ENCODE measurements around the gene TMEM8B. TPM values are rescaled to one million over a fixed set of nuclear protein-coding genes. Genes with fewer than 3 reads are reported as not detected.
"Not testable (repeated sequence)": the region's sequence is repeated elsewhere in the genome, so short reads cannot be mapped to it uniquely, and the experiment has no call there.

Gene TMEM8B
- total RNA-seq, 2 experiments from 2014 or later: 1.2 to 3.5 TPM

- Mint-ChIP-seq H3K27me3 (no peaks in the 10 kb centered on the region), H3K4me1 (peaks cover 19% of the 10 kb centered on the region), H3K9me3 (ENCODE audit: low read depth) (no peaks in the 10 kb centered on the region), H3K4me3 (no peak overlapping the region), H3K36me3 (no peaks in the 10 kb centered on the region), H3K27ac (peak overlapping the region; percentile 41)
- ATAC-seq (peak; percentile 34), DNase-seq (peak; percentile 62)
- CTCF ChIA-PET: interaction anchor here (0.9 to 2.2 kb wide), 6 partner anchors 8 to 158 kb away, joined by 3 to 5 read pairs (median 4); no protein-coding TSS in a partner anchor
Observed at GRCh38 chr9:35910613-35911359, 81.8 kb downstream of the TMEM8B start.

- Mint-ChIP-seq H3K36me3 (no peaks in the 10 kb centered on the region), H3K27me3 (no peaks in the 10 kb centered on the region), H3K4me3 (no peak overlapping the region), H3K9me3 (ENCODE audit: low read depth) (no peaks in the 10 kb centered on the region), H3K4me1 (peaks cover 19% of the 10 kb centered on the region), H3K27ac (no peak overlapping the region)
- DNase-seq (no peak), ATAC-seq (no peak)
- CTCF ChIA-PET: interaction anchor here (1.3 to 1.5 kb wide), 2 partner anchors 9 to 29 kb away, joined by 4 to 5 read pairs; no protein-coding TSS in a partner anchor
Observed at GRCh38 chr9:35911690-35912089, 82.7 kb downstream of the TMEM8B start.

- no peaks in the 10 kb centered on the region for H3K36me3 Mint-ChIP-seq
- ATAC-seq (no peak), DNase-seq (no peak)
- no peak overlapping the region for H3K27ac Mint-ChIP-seq
- H3K27me3 Mint-ChIP-seq: no peaks in the 10 kb centered on the region
- H3K4me3 Mint-ChIP-seq: no peak overlapping the region
- H3K4me1 Mint-ChIP-seq: peaks cover 19% of the 10 kb centered on the region
- H3K9me3 Mint-ChIP-seq (ENCODE audit: low read depth): no peaks in the 10 kb centered on the region
- CTCF ChIA-PET: interaction anchor here (0.8 kb wide), 1 partner anchor 30 kb away, joined by 3 read pairs; no protein-coding TSS in a partner anchor
Observed at GRCh38 chr9:35912791-35913400, 83.9 kb downstream of the TMEM8B start.

- not testable (repeated sequence) for H3K4me3 Mint-ChIP-seq; H3K27ac Mint-ChIP-seq; H3K36me3 Mint-ChIP-seq; H3K27me3 Mint-ChIP-seq; ATAC-seq; DNase-seq; H3K9me3 Mint-ChIP-seq (ENCODE audit: low read depth)
- H3K4me1 Mint-ChIP-seq: peaks cover 19% of the 10 kb centered on the region
- CTCF ChIA-PET: interaction anchor here (0.8 kb wide), 1 partner anchor 31 kb away, joined by 3 read pairs; no protein-coding TSS in a partner anchor
Observed at GRCh38 chr9:35913429-35913828, 84.4 kb downstream of the TMEM8B start.

- Mint-ChIP-seq H3K9me3 (ENCODE audit: low read depth) (no peaks in the 10 kb centered on the region), H3K36me3 (no peaks in the 10 kb centered on the region), H3K4me1 (peaks cover 19% of the 10 kb centered on the region), H3K27me3 (no peaks in the 10 kb centered on the region), H3K4me3 (no peak overlapping the region), H3K27ac (no peak overlapping the region)
- ATAC-seq (peak; percentile 71), DNase-seq (no peak)
- CTCF ChIA-PET: no interaction called here
Observed at GRCh38 chr9:35914301-35914807, 85.3 kb downstream of the TMEM8B start.

Other genes starting within 250 kb of the TMEM8B start
- 10 to 100 TPM; 27.9 to 37.1 TPM for gene TESK1, start 224.0 kb upstream of the TMEM8B start, total RNA-seq
- gene CD72, start 210.8 kb upstream of the TMEM8B start, total RNA-seq: 10 to 100 TPM; 11.4 to 11.9 TPM
- gene SIT1, start 178.3 kb upstream of the TMEM8B start, total RNA-seq: 100 to 1,000 TPM; 144 to 155 TPM
- over 10,000 TPM in 1 of 2 experiments, 1,000 to 10,000 TPM in 1; 6,751 to 13,083 TPM for gene RMRP, start 171.2 kb upstream of the TMEM8B start, total RNA-seq
- 10 to 100 TPM; 28.7 to 29.4 TPM for gene CCDC107, start 170.9 kb upstream of the TMEM8B start, total RNA-seq
- 10 to 100 TPM; 14.5 to 21.1 TPM for gene ARHGEF39, start 164.0 kb upstream of the TMEM8B start, total RNA-seq
- gene CA9, start 155.3 kb upstream of the TMEM8B start, total RNA-seq: under 1 TPM; 0.21 to 0.85 TPM
- 10 to 100 TPM in 1 of 2 experiments, 1 to 10 TPM in 1; 6.1 to 12.1 TPM for gene TPM2, start 139.3 kb upstream of the TMEM8B start, total RNA-seq
- 100 to 1,000 TPM; 372 to 374 TPM for gene TLN1, start 97.0 kb upstream of the TMEM8B start, total RNA-seq
- 10 to 100 TPM; 20.5 to 24.7 TPM for gene CREB3, start 96.6 kb upstream of the TMEM8B start, total RNA-seq
- gene GBA2, start 80.0 kb upstream of the TMEM8B start, total RNA-seq: 10 to 100 TPM; 57.7 to 58.8 TPM
- 10 to 100 TPM; 21.0 to 23.6 TPM for gene RGP1, start 79.9 kb upstream of the TMEM8B start, total RNA-seq
- not detected for gene MSMP, start 75.0 kb upstream of the TMEM8B start, total RNA-seq
- 10 to 100 TPM; 12.4 to 13.4 TPM for gene NPR2, start 37.6 kb upstream of the TMEM8B start, total RNA-seq
- 1 to 10 TPM; 1.2 to 1.4 TPM for gene SPAG8, start 17.0 kb upstream of the TMEM8B start, total RNA-seq
- gene HINT2, start 14.2 kb upstream of the TMEM8B start, total RNA-seq: 10 to 100 TPM; 68.9 to 73.5 TPM
- gene FAM221B, start 496 bp upstream of the TMEM8B start, total RNA-seq: not detected
- not detected for gene OR13J1, start 41.2 kb downstream of the TMEM8B start, total RNA-seq
- gene HRCT1, start 77.0 kb downstream of the TMEM8B start, total RNA-seq: not detected
- gene SPAAR, start 80.3 kb downstream of the TMEM8B start, total RNA-seq: not detected
- gene OR2S2, start 128.9 kb downstream of the TMEM8B start, total RNA-seq: not detected
- 1 to 10 TPM; 6.1 to 8.1 TPM for gene RECK, start 207.7 kb downstream of the TMEM8B start, total RNA-seq